ENCODE results near the gene FZR1. TPM values are rescaled to one million over a fixed set of nuclear protein-coding genes. Genes with fewer than 3 reads are reported as not detected.

FZR1 gene
- total RNA-seq, 2 donors from 2014 or later, result 51.5 to 64.3 TPM

- peaks cover 5% of the 10 kb centered on the region for H3K4me1 Mint-ChIP-seq
- H3K4me3 Mint-ChIP-seq, result peak overlapping the region; percentile 13
- peaks cover 18% of the 10 kb centered on the region for H3K36me3 Mint-ChIP-seq (ENCODE audit: low read depth)
- H3K9me3 Mint-ChIP-seq, result no peaks in the 10 kb centered on the region
- peak overlapping the region; percentile 85 for H3K27ac Mint-ChIP-seq
- peak; percentile 78 for ATAC-seq (replicated peaks)
- H3K27me3 Mint-ChIP-seq, result no peaks in the 10 kb centered on the region
Observed at GRCh38 chr19:3544742-3545668, 38.9 kb downstream of the FZR1 start.

- Mint-ChIP-seq H3K36me3 (ENCODE audit: low read depth) (peaks cover 18% of the 10 kb centered on the region), H3K27me3 (no peaks in the 10 kb centered on the region), H3K27ac (peak overlapping the region; percentile 85), H3K4me3 (peak overlapping the region; percentile 13), H3K4me1 (peaks cover 5% of the 10 kb centered on the region), H3K9me3 (no peaks in the 10 kb centered on the region)
- no peak for ATAC-seq (replicated peaks)
Observed at GRCh38 chr19:3545669-3546034, 39.5 kb downstream of the FZR1 start.

GRCh38 chr19:3546119-3546518, 40.0 kb downstream of the FZR1 start:
- Mint-ChIP-seq H3K9me3 (no peaks in the 10 kb centered on the region), H3K4me1 (peaks cover 5% of the 10 kb centered on the region), H3K4me3 (no peak overlapping the region), H3K27me3 (no peaks in the 10 kb centered on the region), H3K27ac (peak overlapping the region; percentile 85), H3K36me3 (ENCODE audit: low read depth) (peaks cover 18% of the 10 kb centered on the region)
- ATAC-seq (replicated peaks), result no peak

GRCh38 chr19:3547301-3547731, 41.2 kb downstream of the FZR1 start:
- H3K36me3 Mint-ChIP-seq (ENCODE audit: low read depth), result peaks cover 18% of the 10 kb centered on the region
- H3K27me3 Mint-ChIP-seq, result no peaks in the 10 kb centered on the region
- H3K4me3 Mint-ChIP-seq, result no peak overlapping the region
- no peak overlapping the region for H3K27ac Mint-ChIP-seq
- no peak for ATAC-seq (replicated peaks)
- H3K4me1 Mint-ChIP-seq, result peaks cover 10% of the 10 kb centered on the region
- no peaks in the 10 kb centered on the region for H3K9me3 Mint-ChIP-seq

GRCh38 chr19:3547767-3548282, 41.7 kb downstream of the FZR1 start:
- no peak overlapping the region for H3K27ac Mint-ChIP-seq
- H3K27me3 Mint-ChIP-seq, result no peaks in the 10 kb centered on the region
- H3K9me3 Mint-ChIP-seq, result no peaks in the 10 kb centered on the region
- H3K4me1 Mint-ChIP-seq, result peaks cover 10% of the 10 kb centered on the region
- H3K4me3 Mint-ChIP-seq, result no peak overlapping the region
- peaks cover 18% of the 10 kb centered on the region for H3K36me3 Mint-ChIP-seq (ENCODE audit: low read depth)
- no peak for ATAC-seq (replicated peaks)

- no peak overlapping the region for H3K27ac Mint-ChIP-seq
- H3K9me3 Mint-ChIP-seq, result no peaks in the 10 kb centered on the region
- H3K4me1 Mint-ChIP-seq, result peaks cover 10% of the 10 kb centered on the region
- no peaks in the 10 kb centered on the region for H3K27me3 Mint-ChIP-seq
- H3K36me3 Mint-ChIP-seq (ENCODE audit: low read depth), result peaks cover 18% of the 10 kb centered on the region
- ATAC-seq (replicated peaks), result no peak
- H3K4me3 Mint-ChIP-seq, result no peak overlapping the region
Observed at GRCh38 chr19:3548606-3549005, 42.5 kb downstream of the FZR1 start.

GRCh38 chr19:3549816-3550215, 43.7 kb downstream of the FZR1 start:
- no peak overlapping the region for H3K27ac Mint-ChIP-seq
- H3K27me3 Mint-ChIP-seq, result no peaks in the 10 kb centered on the region
- H3K9me3 Mint-ChIP-seq, result no peaks in the 10 kb centered on the region
- peaks cover 17% of the 10 kb centered on the region for H3K36me3 Mint-ChIP-seq (ENCODE audit: low read depth)
- ATAC-seq (replicated peaks), result no peak
- peaks cover 10% of the 10 kb centered on the region for H3K4me1 Mint-ChIP-seq
- H3K4me3 Mint-ChIP-seq, result no peak overlapping the region

GRCh38 chr19:3550947-3551791, 45.1 kb downstream of the FZR1 start:
- H3K27me3 Mint-ChIP-seq, result no peaks in the 10 kb centered on the region
- H3K4me3 Mint-ChIP-seq, result no peak overlapping the region
- H3K4me1 Mint-ChIP-seq, result peaks cover 15% of the 10 kb centered on the region
- no peak for ATAC-seq (replicated peaks)
- no peaks in the 10 kb centered on the region for H3K9me3 Mint-ChIP-seq
- peaks cover 5% of the 10 kb centered on the region for H3K36me3 Mint-ChIP-seq (ENCODE audit: low read depth)
- peak overlapping the region; percentile 41 for H3K27ac Mint-ChIP-seq

GRCh38 chr19:3551792-3552095, 45.6 kb downstream of the FZR1 start:
- H3K4me3 Mint-ChIP-seq, result no peak overlapping the region
- peaks cover 20% of the 10 kb centered on the region for H3K4me1 Mint-ChIP-seq
- H3K27me3 Mint-ChIP-seq, result no peaks in the 10 kb centered on the region
- no peaks in the 10 kb centered on the region for H3K9me3 Mint-ChIP-seq
- peak overlapping the region; percentile 41 for H3K27ac Mint-ChIP-seq
- ATAC-seq (replicated peaks), result no peak
- peaks cover 5% of the 10 kb centered on the region for H3K36me3 Mint-ChIP-seq (ENCODE audit: low read depth)

- Mint-ChIP-seq H3K27me3 (no peaks in the 10 kb centered on the region), H3K4me3 (peak overlapping the region; percentile 89), H3K4me1 (peaks cover 21% of the 10 kb centered on the region), H3K36me3 (ENCODE audit: low read depth) (peaks cover under 1% of the 10 kb centered on the region), H3K9me3 (no peaks in the 10 kb centered on the region), H3K27ac (peak overlapping the region; percentile 80)
- no peak for ATAC-seq (replicated peaks)
Observed at GRCh38 chr19:3554254-3555083, 48.4 kb downstream of the FZR1 start.

- Mint-ChIP-seq H3K27me3 (no peaks in the 10 kb centered on the region), H3K27ac (peak overlapping the region; percentile 80), H3K36me3 (ENCODE audit: low read depth) (no peaks in the 10 kb centered on the region), H3K4me1 (peaks cover 21% of the 10 kb centered on the region), H3K9me3 (no peaks in the 10 kb centered on the region), H3K4me3 (peak overlapping the region; percentile 89)
- no peak for ATAC-seq (replicated peaks)
Observed at GRCh38 chr19:3555653-3556422, 49.7 kb downstream of the FZR1 start.

GRCh38 chr19:3556423-3556977, 50.4 kb downstream of the FZR1 start:
- Mint-ChIP-seq H3K27ac (peak overlapping the region; percentile 80), H3K36me3 (ENCODE audit: low read depth) (no peaks in the 10 kb centered on the region), H3K9me3 (no peaks in the 10 kb centered on the region), H3K4me3 (peak overlapping the region; percentile 89), H3K27me3 (no peaks in the 10 kb centered on the region), H3K4me1 (peaks cover 20% of the 10 kb centered on the region)
- ATAC-seq (replicated peaks), result no peak

- H3K27ac Mint-ChIP-seq, result peak overlapping the region; percentile 80
- ATAC-seq (replicated peaks), result peak; percentile 38
- H3K9me3 Mint-ChIP-seq, result no peaks in the 10 kb centered on the region
- peaks cover 17% of the 10 kb centered on the region for H3K4me1 Mint-ChIP-seq
- H3K27me3 Mint-ChIP-seq, result no peaks in the 10 kb centered on the region
- H3K4me3 Mint-ChIP-seq, result peak overlapping the region; percentile 89
- H3K36me3 Mint-ChIP-seq (ENCODE audit: low read depth), result no peaks in the 10 kb centered on the region
Observed at GRCh38 chr19:3556978-3557460, 50.9 kb downstream of the FZR1 start.
